Ascending aorta (tissue), 2 donors: ENCODE data around the gene MTAP. TPM values are rescaled to one million over a fixed set of nuclear protein-coding genes. Genes with fewer than 3 reads are reported as not detected.

Experiments used
- DNase-seq, 2 donors: peaks; one replicate each; pipeline ENCODE4 v3.0.0-alpha.2; 2019; ENCODE audit warnings: low spot score in 2 of 2
- H3K27ac ChIP-seq, 2 donors: fragments of 200-600 bp; sonication (generic); one replicate each; pipeline ENCODE4 v1.5.1; 2016 to 2017; ENCODE audit warnings: mild to moderate bottlenecking in 1 of 2
- H3K27me3 ChIP-seq: fragments of 200-600 bp; sonication (generic); one replicate; pipeline ENCODE4 v1.5.1; 2017
- H3K36me3 ChIP-seq, 2 donors: fragments of 200-600 bp; sonication (generic); one replicate each; pipeline ENCODE4 v1.5.1; 2016
- H3K4me1 ChIP-seq, 2 donors: fragments of 200-600 bp; sonication (generic); one replicate each; pipeline ENCODE4 v1.5.1; 2016 to 2017; ENCODE audit warnings: mild to moderate bottlenecking in 1 of 2
- H3K4me3 ChIP-seq, 2 donors: fragments of 200-600 bp; sonication (generic); one replicate each; pipeline ENCODE4 v1.5.1; 2016 to 2017; ENCODE audit warnings: mild to moderate bottlenecking in 1 of 2
- H3K9me3 ChIP-seq, 2 donors: fragments of 200-600 bp; sonication (generic); one replicate each; pipeline ENCODE4 v1.5.1; 2016
- intact Hi-C: fragments of 100-400 bp; cut with DNase I; formaldehyde crosslinking; loops from one replicate; pipeline ENCODE4 v1.15.1; 2023
- total RNA-seq: library from RNA; depleted of rRNA; stranded (reverse); fragments of >200 nt; gene quantifications from one replicate; pipeline ENCODE4 v1.1.0, GENCODE V29; 2016
- TF ChIP-seq, protein P1 (sequence below), 3 experiments: fragments of 200-600 bp in 2 of 3; fragments of 450-650 bp in 1 of 3; sonication (generic) in 2 of 3; IDR thresholded peaks; one replicate each; pipeline ENCODE4 v1.5.1; 2016 to 2019; ENCODE audit warnings: antibody characterized with exemption in 3 of 3, mild to moderate bottlenecking in 1 of 3, moderate library complexity in 1 of 3

MTAP gene
- total RNA-seq, result 34.7 TPM

GRCh38 chr9:21802418-21803000, at the start of gene MTAP:
MTAP (plus strand) TSS chr9:21802636; CDS start chr9:21802749, 113 bp downstream.
- Histone ChIP-seq H3K9me3 (no peaks in the 10 kb centered on the region), H3K27me3 (no peaks in the 10 kb centered on the region), H3K36me3 (no peaks in the 10 kb centered on the region), H3K4me1 (peaks cover 0 to 10% of the 10 kb centered on the region in 2 donors), H3K4me3 (peak within 1 kb of the TSS; percentile 91 to 99), H3K27ac (peak within 1 kb of the TSS; percentile 87 to 91)
- peak; percentile 70 to 94 for DNase-seq
- intact Hi-C loops, result loop anchor here (2.0 to 10.0 kb wide), 5 partner anchors 206 to 1118 kb away; partner anchors contain the start of genes CDKN2B, DMRTA1, FOCAD and KLHL9
- TF ChIP-seq, protein P1, sequence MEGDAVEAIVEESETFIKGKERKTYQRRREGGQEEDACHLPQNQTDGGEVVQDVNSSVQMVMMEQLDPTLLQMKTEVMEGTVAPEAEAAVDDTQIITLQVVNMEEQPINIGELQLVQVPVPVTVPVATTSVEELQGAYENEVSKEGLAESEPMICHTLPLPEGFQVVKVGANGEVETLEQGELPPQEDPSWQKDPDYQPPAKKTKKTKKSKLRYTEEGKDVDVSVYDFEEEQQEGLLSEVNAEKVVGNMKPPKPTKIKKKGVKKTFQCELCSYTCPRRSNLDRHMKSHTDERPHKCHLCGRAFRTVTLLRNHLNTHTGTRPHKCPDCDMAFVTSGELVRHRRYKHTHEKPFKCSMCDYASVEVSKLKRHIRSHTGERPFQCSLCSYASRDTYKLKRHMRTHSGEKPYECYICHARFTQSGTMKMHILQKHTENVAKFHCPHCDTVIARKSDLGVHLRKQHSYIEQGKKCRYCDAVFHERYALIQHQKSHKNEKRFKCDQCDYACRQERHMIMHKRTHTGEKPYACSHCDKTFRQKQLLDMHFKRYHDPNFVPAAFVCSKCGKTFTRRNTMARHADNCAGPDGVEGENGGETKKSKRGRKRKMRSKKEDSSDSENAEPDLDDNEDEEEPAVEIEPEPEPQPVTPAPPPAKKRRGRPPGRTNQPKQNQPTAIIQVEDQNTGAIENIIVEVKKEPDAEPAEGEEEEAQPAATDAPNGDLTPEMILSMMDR (IDR thresholded peaks at IDR 0.05), result no peak

GRCh38 chr9:21753523-21753922, 48.9 kb upstream of the MTAP start:
- intact Hi-C loops, result no loop called here
- Histone ChIP-seq H3K27ac (no peak overlapping the region), H3K9me3 (no peaks in the 10 kb centered on the region), H3K4me1 (no peaks in the 10 kb centered on the region), H3K4me3 (no peak overlapping the region), H3K36me3 (no peaks in the 10 kb centered on the region), H3K27me3 (no peaks in the 10 kb centered on the region)
- TF ChIP-seq, protein P1 (IDR thresholded peaks at IDR 0.05), result no peak
- no peak for DNase-seq

DNA sequence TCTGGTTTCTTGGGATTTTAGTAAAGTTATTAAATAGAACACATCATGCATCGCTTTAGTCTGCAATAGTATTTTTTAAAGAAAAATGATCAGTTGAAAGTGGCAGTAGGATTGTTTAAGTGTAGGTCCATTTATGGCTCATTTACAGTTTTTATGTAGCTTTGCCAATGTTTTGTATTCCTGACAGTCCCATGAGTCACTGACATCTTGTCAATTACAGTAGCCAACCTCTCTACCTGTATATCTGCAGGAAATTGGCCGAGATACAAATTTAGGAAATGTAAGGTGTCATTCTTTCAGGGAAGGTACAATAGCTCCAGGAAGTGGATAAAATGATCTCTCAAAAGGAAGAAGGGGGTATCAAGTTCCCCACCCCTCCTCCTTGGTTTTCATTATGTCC, 47.7 kb upstream of the MTAP start:
- H3K4me1 ChIP-seq, result no peaks in the 10 kb centered on the region
- no peak overlapping the region for H3K4me3 ChIP-seq
- intact Hi-C loops, result no loop called here
- H3K27me3 ChIP-seq, result no peaks in the 10 kb centered on the region
- no peak overlapping the region for H3K27ac ChIP-seq
- TF ChIP-seq, protein P1 (IDR thresholded peaks at IDR 0.05), result no peak
- no peaks in the 10 kb centered on the region for H3K36me3 ChIP-seq
- no peaks in the 10 kb centered on the region for H3K9me3 ChIP-seq
- no peak for DNase-seq

DNA sequence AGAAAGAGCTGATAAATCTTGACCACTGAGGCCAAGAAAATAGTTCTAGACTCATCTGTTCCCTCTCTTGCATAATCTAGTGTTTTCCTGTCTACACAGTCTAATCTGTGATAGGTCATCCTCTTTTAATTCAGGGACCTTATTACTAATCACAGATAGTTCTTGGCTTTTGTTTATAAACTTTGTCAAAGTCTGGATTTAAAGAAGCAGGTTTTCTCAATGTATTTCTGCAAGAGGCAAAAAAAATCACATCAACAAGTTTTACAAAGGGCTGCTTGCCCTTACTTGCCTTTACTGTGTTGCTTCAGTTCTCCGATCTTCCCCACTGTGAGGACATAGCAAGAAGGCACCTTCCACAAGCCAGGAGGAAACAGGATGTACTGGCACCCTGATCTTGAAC, 43.9 kb upstream of the MTAP start:
- Histone ChIP-seq H3K9me3 (no peaks in the 10 kb centered on the region), H3K36me3 (no peaks in the 10 kb centered on the region), H3K27me3 (no peaks in the 10 kb centered on the region), H3K4me3 (no peak overlapping the region), H3K4me1 (no peaks in the 10 kb centered on the region), H3K27ac (no peak overlapping the region)
- TF ChIP-seq, protein P1 (IDR thresholded peaks at IDR 0.05), result no peak
- intact Hi-C loops, result no loop called here
- DNase-seq, result no peak

DNA sequence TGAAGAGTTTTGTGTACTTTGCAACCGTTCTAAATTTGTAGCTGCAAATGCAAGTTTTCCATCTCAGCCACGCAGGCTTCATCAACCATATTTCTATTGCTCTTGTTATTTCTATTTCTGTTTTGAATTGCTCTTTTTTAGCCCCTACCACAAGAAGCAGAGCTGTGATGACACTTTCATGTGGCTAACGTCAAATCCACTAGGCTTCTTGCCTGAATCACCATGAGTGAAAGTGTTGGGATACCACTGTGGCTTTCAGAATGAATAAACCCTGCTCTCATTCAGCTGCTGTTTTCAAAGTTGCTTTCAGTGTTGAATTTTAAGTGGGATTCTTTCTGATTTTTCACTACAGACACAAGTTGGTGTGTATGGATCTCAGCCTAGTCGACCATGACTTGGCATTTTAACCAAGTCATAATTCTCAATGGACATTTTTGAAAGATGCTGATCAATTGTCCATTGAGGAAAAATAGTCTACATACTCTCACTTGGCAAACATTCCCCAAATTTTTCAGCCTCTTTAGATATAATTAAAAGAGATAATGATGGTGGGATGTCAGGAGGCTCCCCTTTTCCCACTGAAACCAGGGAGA, 41.0 kb upstream of the MTAP start:
- no peak overlapping the region for H3K4me3 ChIP-seq
- H3K27ac ChIP-seq, result no peak overlapping the region
- TF ChIP-seq, protein P1 (IDR thresholded peaks at IDR 0.05), result no peak
- no peaks in the 10 kb centered on the region for H3K4me1 ChIP-seq
- intact Hi-C loops, result no loop called here
- no peak for DNase-seq
- no peaks in the 10 kb centered on the region for H3K36me3 ChIP-seq
- H3K9me3 ChIP-seq, result no peaks in the 10 kb centered on the region
- H3K27me3 ChIP-seq, result no peaks in the 10 kb centered on the region
